CD14-positive monocyte (primary cell): ENCODE results near the gene FGF4. TPM values are rescaled to one million over a fixed set of nuclear protein-coding genes. Genes with fewer than 3 reads are reported as not detected.

Experiments
- DNase-seq, 3 donors: peaks; one replicate each; pipeline ENCODE4 v3.0.0-alpha.2; 2011 to 2022
- H2AFZ ChIP-seq: 2 replicates; pipeline ENCODE4 v1.6.0; 2012; ENCODE audit warnings: mild to moderate bottlenecking, low read depth, low read length, inconsistent platforms; ENCODE audit not compliant: insufficient read depth, poor library complexity, severe bottlenecking
- H3K27ac ChIP-seq, 2 donors: 1 replicate in 1 of 2; 2 replicates in 1 of 2; pipeline ENCODE4 v1.5.1; 2012 to 2013; ENCODE audit warnings: low read length in 2 of 2, control low read depth in 1 of 2, inconsistent platforms in 1 of 2, low read depth in 1 of 2, mild to moderate bottlenecking in 1 of 2
- H3K27me3 ChIP-seq, 2 donors: one replicate each; pipeline versions ENCODE4 v1.6.0 to v1.6.1; 2011 to 2013; ENCODE audit warnings: low read length in 2 of 2; ENCODE audit not compliant: control insufficient read depth in 2 of 2, insufficient read depth in 2 of 2
- H3K36me3 ChIP-seq, 2 donors: replicated peaks in 1 of 2; 1 replicate in 1 of 2; 2 replicates in 1 of 2; pipeline versions ENCODE4 v1.5.1 to v1.6.1; 2012 to 2013; ENCODE audit warnings: low read length in 2 of 2, control low read depth in 1 of 2, inconsistent platforms in 1 of 2, mild to moderate bottlenecking in 1 of 2; ENCODE audit not compliant: insufficient read depth in 2 of 2, control insufficient read depth in 1 of 2
- H3K4me1 ChIP-seq, 2 donors: 1 replicate in 1 of 2; 2 replicates in 1 of 2; pipeline versions ENCODE4 v1.5.1 to v1.6.1; 2012 to 2013; ENCODE audit warnings: low read length in 2 of 2, control low read depth in 1 of 2, inconsistent platforms in 1 of 2, mild to moderate bottlenecking in 1 of 2, moderate library complexity in 1 of 2; ENCODE audit not compliant: insufficient read depth in 2 of 2, control insufficient read depth in 1 of 2
- H3K4me2 ChIP-seq: replicated peaks from 2 replicates; pipeline ENCODE3; 2012; ENCODE audit warnings: low read length, moderate library complexity, mild to moderate bottlenecking; ENCODE audit not compliant: poor library complexity, severe bottlenecking; ENCODE audit errors: extremely low read depth
- H3K4me3 ChIP-seq, 3 experiments: fragments of 200-600 bp in 1 of 3; sonication (generic) in 1 of 3; replicated peaks in 1 of 3; 1 replicate in 2 of 3; 2 replicates in 1 of 3; pipeline ENCODE4 v1.5.1; 2011 to 2013; ENCODE audit warnings: low read length in 3 of 3, mild to moderate bottlenecking in 3 of 3, control low read depth in 2 of 3, low read depth in 2 of 3, inconsistent platforms in 1 of 3, moderate library complexity in 1 of 3
- H3K79me2 ChIP-seq: 2 replicates; pipeline ENCODE4 v1.6.0; 2012; ENCODE audit warnings: mild to moderate bottlenecking, control low read depth, inconsistent platforms, low read length, moderate library complexity; ENCODE audit not compliant: insufficient read depth
- H3K9ac ChIP-seq: 2 replicates; pipeline ENCODE4 v1.6.0; 2017; ENCODE audit warnings: low read length, mild to moderate bottlenecking; ENCODE audit not compliant: insufficient read depth, poor library complexity, severe bottlenecking
- H3K9me3 ChIP-seq, 2 donors: replicated peaks in 1 of 2; 1 replicate in 1 of 2; 2 replicates in 1 of 2; pipeline versions ENCODE4 v1.5.1 to v1.6.1; 2012 to 2013; ENCODE audit warnings: low read length in 2 of 2, control low read depth in 1 of 2; ENCODE audit not compliant: control insufficient read depth in 1 of 2, insufficient read depth in 1 of 2
- H4K20me1 ChIP-seq: 2 replicates; pipeline ENCODE4 v1.6.0; 2012; ENCODE audit warnings: mild to moderate bottlenecking, low read length, control low read depth, moderate library complexity; ENCODE audit not compliant: insufficient read depth
- H3K27ac Mint-ChIP-seq, 7 donors: one replicate each; pipeline ENCODE4 v1.8.0; 2020; ENCODE audit warnings: mild to moderate bottlenecking in 7 of 7, mixed read lengths in 7 of 7, moderate library complexity in 6 of 7, inconsistent platforms in 2 of 7
- H3K27me3 Mint-ChIP-seq, 3 donors: one replicate each; pipeline ENCODE4 v1.8.0; 2021 to 2022; ENCODE audit warnings: low read depth in 3 of 3, mild to moderate bottlenecking in 3 of 3, mixed read lengths in 3 of 3, moderate library complexity in 3 of 3, inconsistent platforms in 1 of 3
- H3K36me3 Mint-ChIP-seq, 2 donors: one replicate each; pipeline ENCODE4 v1.8.0; 2020; ENCODE audit warnings: mixed read lengths in 2 of 2, inconsistent platforms in 1 of 2, mild to moderate bottlenecking in 1 of 2
- H3K4me1 Mint-ChIP-seq: one replicate; pipeline ENCODE4 v1.8.0; 2020; ENCODE audit warnings: mild to moderate bottlenecking, mixed read lengths
- H3K4me3 Mint-ChIP-seq, 2 donors: one replicate each; pipeline ENCODE4 v1.8.0; 2020; ENCODE audit warnings: mild to moderate bottlenecking in 2 of 2, mixed read lengths in 2 of 2, moderate library complexity in 1 of 2
- H3K9me3 Mint-ChIP-seq, 7 donors: one replicate each; pipeline ENCODE4 v1.8.0; 2020 to 2022; ENCODE audit warnings: mixed read lengths in 7 of 7, mild to moderate bottlenecking in 6 of 7, moderate library complexity in 6 of 7, inconsistent platforms in 2 of 7
- WGBS: methylation state at CpG from one replicate; pipeline ENCODE4 v1.1.5; 2013; ENCODE audit warnings: missing lambda C conversion rate; ENCODE audit not compliant: insufficient coverage; 5-methylcytosine and 5-hydroxymethylcytosine counted together
- intact Hi-C, 2 donors: fragments of 100-400 bp; cut with micrococcal nuclease; formaldehyde crosslinking; loops; one replicate each; pipeline versions ENCODE4 v1.15.0 to v1.15.1; 2023
- polyA plus RNA-seq, 3 donors: library from polyadenylated mRNA; depleted of rRNA in 1 of 3; unstranded in 2 of 3; stranded (reverse) in 1 of 3; fragments of 300-500 nt in 2 of 3; fragments of >200 nt in 1 of 3; fragmentation: Illumina TruSeq in 2 of 3; gene quantifications; 1 replicate in 2 of 3; 2 replicates in 1 of 3; pipeline ENCODE4 v1.2.3, GENCODE V29; 2012 to 2021
- TF ChIP-seq, protein P1 (sequence below): fragments of 200-600 bp; IDR thresholded peaks from one replicate; pipeline ENCODE4 v1.8.0; 2022; ENCODE audit warnings: antibody characterized with exemption, mild to moderate bottlenecking

FGF4 gene
- polyA plus RNA-seq, 3 donors = not detected

DNA sequence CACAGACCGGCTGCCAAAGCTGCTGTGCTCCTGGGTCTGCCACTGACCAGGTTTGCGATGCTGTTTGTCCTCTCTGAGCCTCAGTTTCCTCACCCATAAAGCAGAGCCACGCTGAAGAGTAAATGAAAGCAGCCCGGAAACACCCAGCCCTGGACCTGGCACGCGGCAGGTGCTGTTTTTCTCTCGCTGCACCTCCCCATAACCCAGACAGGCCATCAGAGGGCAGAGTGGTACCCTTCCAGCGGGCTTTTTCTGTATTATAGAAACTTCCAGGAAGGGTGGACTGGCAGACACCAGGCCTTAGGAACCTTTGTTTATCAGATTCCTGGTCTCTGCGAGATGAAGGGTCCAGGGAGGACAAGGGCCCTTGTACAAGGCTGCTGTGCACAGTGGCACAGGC, 53.4 kb downstream of the FGF4 start:
- no peak overlapping the region for H3K9ac ChIP-seq
- TF ChIP-seq, protein P1, sequence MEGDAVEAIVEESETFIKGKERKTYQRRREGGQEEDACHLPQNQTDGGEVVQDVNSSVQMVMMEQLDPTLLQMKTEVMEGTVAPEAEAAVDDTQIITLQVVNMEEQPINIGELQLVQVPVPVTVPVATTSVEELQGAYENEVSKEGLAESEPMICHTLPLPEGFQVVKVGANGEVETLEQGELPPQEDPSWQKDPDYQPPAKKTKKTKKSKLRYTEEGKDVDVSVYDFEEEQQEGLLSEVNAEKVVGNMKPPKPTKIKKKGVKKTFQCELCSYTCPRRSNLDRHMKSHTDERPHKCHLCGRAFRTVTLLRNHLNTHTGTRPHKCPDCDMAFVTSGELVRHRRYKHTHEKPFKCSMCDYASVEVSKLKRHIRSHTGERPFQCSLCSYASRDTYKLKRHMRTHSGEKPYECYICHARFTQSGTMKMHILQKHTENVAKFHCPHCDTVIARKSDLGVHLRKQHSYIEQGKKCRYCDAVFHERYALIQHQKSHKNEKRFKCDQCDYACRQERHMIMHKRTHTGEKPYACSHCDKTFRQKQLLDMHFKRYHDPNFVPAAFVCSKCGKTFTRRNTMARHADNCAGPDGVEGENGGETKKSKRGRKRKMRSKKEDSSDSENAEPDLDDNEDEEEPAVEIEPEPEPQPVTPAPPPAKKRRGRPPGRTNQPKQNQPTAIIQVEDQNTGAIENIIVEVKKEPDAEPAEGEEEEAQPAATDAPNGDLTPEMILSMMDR = no peak
- Mint-ChIP-seq H3K27me3 (peaks cover 52 to 83% (median 62%) of the 10 kb centered on the region in 3 donors), H3K36me3 (no peaks in the 10 kb centered on the region), H3K9me3 (peaks cover 0 to 2% (median 0%) of the 10 kb centered on the region in 7 donors), H3K27ac (no peak overlapping the region), H3K4me3 (no peak overlapping the region), H3K4me1 (no peaks in the 10 kb centered on the region)
- H3K4me2 ChIP-seq = no peak overlapping the region
- H3K79me2 ChIP-seq = no peaks in the 10 kb centered on the region
- no peak overlapping the region for H2AFZ ChIP-seq
- H3K27ac ChIP-seq = no peak overlapping the region
- no peaks in the 10 kb centered on the region for H3K36me3 ChIP-seq
- no peaks in the 10 kb centered on the region for H3K9me3 ChIP-seq
- no peaks in the 10 kb centered on the region for H4K20me1 ChIP-seq
- H3K4me3 ChIP-seq = no peak overlapping the region
- 37% methylated on average over 7 of the region's 9 CpGs for whole genome bisulfite sequencing
- peaks cover 0 to 62% of the 10 kb centered on the region in 2 donors for H3K27me3 ChIP-seq
- no peaks in the 10 kb centered on the region for H3K4me1 ChIP-seq
- no peak for DNase-seq
- intact Hi-C loops = no loop called here

DNA sequence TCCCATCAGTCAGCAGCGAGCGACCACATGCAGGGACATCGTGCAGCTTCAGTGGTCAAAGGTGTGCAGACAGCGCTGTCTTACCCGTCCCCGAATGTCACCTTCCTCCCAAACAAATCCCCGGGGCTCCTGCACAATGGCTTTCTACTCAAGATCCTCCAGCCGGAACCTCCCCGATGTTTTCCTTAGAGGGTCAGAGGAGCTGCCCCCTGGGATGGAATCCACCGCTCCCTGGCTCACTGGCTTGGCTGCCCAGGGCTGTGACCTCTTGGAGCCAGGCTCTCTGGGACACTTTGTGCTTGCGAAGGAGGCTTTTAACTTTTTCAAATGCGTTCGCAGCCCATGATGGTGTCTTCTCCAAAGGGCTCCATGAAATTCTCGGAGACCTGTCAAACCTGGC, 54.0 kb downstream of the FGF4 start:
- 21% methylated on average over 12 of the region's 14 CpGs for WGBS
- Histone ChIP-seq H3K27ac (no peak overlapping the region), H3K36me3 (no peaks in the 10 kb centered on the region), H3K27me3 (peaks cover 0 to 56% of the 10 kb centered on the region in 2 donors), H3K4me1 (no peaks in the 10 kb centered on the region), H3K4me2 (no peak overlapping the region), H3K79me2 (no peaks in the 10 kb centered on the region), H4K20me1 (no peaks in the 10 kb centered on the region), H2AFZ (no peak overlapping the region), H3K9ac (no peak overlapping the region), H3K9me3 (no peaks in the 10 kb centered on the region), H3K4me3 (no peak overlapping the region)
- H3K4me3 Mint-ChIP-seq = peak overlapping the region in 1 of 2 donors; percentile 9
- TF ChIP-seq, protein P1 = no peak
- H3K27me3 Mint-ChIP-seq = peaks cover 50 to 81% (median 59%) of the 10 kb centered on the region in 3 donors
- intact Hi-C loops = no loop called here
- no peaks in the 10 kb centered on the region for H3K4me1 Mint-ChIP-seq
- peaks cover 0 to 2% (median 0%) of the 10 kb centered on the region in 7 donors for H3K9me3 Mint-ChIP-seq
- no peak overlapping the region for H3K27ac Mint-ChIP-seq
- no peak for DNase-seq
- H3K36me3 Mint-ChIP-seq = no peaks in the 10 kb centered on the region

Other genes with a start within 250 kb of the FGF4 start
- under 1 TPM in 1 of 3 donors, not detected in 2; 0.01 TPM for gene CCND1, start 134.2 kb downstream of the FGF4 start, polyA plus RNA-seq
- 10 to 100 TPM in 1 of 3 donors, 1 to 10 TPM in 2; 3.9 to 27.1 (median 5.2) TPM for gene LTO1, start 100.0 kb downstream of the FGF4 start, polyA plus RNA-seq
- gene FGF19, start 71.3 kb downstream of the FGF4 start, polyA plus RNA-seq = not detected
- not detected for gene FGF3, start 44.1 kb upstream of the FGF4 start, polyA plus RNA-seq